HG02678 (cell line): ENCODE data around the gene FAM171A1.
"Not testable (repeated sequence)": the region's sequence is repeated elsewhere in the genome, so short reads cannot be mapped to it uniquely, and the experiment has no call there.

Experiments used
- ATAC-seq: cut with Tn5 transposase; IDR thresholded peaks from one replicate; pipeline ENCODE4 v1.9.1; 2021; ENCODE audit warnings: mild to moderate bottlenecking, moderate library complexity; ENCODE audit not compliant: unreplicated experiment

FAM171A1 gene

DNA sequence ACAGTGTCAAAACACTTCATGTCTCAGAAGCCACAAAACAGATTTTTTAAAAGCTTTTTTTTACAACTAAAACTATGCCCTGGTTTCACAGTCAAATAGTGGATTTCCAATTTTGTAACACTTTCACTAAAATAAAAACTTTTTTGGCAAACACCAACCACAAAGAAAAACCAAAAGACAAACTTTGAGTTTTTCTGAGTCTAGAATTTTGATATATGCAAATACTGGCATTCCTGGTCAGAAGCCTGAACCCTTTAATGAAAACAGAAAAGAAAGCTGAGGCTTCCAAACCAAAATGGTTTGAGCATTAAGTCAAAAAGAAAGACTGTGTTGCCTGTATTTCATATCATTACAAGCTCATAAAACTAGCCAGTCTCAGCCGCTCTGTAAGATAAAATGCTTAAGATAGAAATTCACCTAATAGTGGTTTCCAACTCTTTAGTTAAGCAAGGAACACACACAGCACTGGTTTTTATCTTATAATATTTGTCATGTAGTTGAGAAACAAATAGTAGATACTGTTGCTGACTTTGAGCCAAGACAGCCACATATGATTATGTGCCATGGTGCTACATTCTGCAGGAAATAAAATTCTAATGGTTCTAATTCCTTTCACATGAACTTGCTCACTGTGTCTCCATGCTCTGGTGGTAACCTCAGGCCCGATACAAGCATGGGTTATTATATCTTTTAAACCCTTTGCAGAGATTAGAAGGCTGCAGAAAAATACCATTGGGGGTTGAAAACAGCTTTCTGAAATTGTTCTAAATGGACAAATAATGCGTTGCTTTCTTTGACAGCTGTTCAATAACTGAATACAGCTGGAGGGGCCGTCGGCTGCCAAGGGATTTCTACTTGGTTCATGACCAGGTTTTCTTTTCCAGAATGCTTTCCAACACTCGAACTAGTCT lies 49.4 kb downstream of the FAM171A1 start:
- ATAC-seq = no peak

DNA sequence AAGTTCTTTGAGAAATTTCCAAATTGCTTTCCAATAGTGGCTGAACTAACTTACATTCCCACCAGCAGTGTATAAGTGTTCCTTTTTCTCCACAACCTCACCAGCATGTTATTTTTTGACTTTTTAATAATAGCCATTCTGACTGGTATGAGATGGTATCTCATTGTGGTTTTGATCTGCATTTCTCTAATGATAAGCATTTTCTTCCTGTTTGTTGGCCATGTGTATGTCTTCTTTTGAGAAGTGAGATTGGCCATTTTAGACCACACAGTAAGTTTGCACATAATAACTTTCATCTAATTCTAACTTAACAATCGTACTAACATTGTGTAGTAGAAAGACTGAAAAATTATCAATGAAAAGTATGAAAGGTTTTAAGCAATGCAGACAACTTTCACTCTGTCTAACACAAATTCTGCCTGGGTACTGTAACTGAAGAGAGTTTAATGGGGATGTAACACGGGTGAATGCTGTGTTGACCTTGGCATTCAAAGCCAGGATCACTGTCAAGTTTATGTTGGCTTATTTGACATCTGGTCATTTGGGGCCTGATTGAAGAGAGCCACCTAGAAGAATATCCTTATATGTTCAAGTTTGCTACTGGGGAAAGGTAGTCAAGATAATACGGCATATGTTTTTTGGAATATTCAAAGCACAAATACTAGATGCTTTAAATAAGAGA lies 50.4 kb downstream of the FAM171A1 start:
- ATAC-seq = no peak

- ATAC-seq = no peak
Observed at GRCh38 chr10:15320118-15320517, 51.0 kb downstream of the FAM171A1 start.

DNA sequence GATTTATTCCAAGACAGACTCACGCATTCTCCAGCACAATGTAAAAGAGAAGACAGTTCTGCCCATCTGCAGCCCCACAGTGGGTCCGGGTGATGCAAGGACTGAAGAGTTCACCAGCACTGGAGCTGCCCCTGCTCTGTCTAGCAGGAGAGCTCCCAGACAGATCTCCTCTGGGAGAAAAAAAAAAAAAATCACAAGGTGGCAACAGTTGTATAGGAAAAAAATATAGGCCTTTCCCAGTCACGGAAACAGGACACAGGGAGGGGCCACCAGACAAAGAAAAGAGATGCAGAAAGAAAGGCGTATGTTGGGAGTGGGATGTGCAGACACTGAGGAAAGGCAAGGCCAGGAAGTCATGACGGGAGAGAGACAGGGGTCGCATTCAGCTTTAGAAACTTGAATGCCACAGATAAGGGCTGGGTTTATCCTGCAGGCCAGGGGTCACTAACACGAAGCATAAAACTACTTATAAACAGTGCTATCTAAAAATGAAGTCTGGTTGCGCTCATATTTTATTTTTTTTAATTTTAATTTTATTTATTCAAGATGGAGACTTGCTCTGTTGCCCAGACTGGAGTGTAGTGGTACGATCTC lies 54.1 kb downstream of the FAM171A1 start:
- ATAC-seq = no peak

DNA sequence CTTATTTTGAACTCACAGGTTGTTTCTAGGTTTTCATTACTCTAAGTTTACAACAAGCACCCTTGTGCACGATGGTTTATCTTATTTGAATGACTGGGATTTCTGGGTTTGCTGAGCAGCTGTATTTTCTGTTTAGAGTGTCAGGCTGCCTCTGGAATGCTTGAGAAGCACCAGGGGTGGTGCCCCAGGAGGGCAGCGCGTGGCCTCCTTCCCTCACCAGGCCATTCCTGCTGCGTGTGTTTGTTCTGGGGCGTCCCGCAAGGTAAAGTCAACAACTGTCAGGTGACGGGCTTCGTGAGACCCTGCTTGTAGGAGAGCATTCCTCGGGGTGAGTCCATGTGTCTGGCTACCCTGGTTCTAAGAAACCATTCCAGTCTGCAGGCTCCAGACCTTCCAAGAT lies 54.9 kb downstream of the FAM171A1 start:
- no peak for ATAC-seq

- ATAC-seq = no peak
Observed at GRCh38 chr10:15315286-15315685, 55.8 kb downstream of the FAM171A1 start.

DNA sequence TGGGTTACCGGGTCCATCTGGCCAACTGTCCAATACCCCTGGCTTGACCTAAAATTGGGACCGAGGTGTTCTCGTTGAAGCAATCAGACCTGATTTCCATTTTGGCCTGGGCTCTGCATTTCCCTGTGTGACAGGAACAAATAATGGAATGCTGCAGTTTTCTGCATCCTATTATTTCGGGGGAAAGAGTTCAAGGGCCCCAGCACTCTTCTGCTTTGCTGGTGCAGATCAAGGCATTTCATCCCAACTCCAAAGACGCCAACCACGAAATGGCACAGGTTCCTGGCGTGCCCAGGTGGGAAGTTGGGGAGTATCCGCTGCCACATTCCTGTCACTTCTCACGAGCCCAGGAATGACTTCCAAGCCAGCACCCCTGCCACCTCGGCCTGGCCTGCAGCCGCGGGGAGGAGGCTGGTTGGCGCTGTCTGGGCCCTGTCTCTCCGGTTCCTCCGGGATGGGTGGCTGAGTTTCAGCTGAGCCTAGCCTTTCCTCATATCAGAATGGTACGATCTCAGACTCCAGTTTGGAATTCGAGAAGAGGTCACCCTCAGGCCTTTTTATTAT lies 56.5 kb downstream of the FAM171A1 start:
- ATAC-seq = no peak

DNA sequence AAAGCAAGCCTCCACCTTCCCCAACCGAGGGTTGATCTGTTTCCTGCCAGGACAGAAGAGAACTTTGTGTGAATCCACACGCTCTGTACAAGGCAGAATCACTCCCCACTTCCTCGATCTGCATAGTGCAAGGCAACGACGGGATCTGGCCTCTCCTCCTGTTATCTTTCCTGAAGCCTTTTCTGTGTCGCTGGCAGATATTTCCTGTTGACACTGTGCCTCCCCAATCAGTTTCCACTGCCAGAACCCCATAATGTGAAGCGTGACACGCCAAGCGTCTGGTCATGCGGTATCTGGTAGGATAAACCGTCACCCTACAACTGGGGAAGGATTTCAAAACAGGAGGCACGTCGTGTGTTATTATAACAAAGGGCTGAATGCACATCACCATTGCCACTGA lies 57.2 kb downstream of the FAM171A1 start:
- no peak for ATAC-seq

DNA sequence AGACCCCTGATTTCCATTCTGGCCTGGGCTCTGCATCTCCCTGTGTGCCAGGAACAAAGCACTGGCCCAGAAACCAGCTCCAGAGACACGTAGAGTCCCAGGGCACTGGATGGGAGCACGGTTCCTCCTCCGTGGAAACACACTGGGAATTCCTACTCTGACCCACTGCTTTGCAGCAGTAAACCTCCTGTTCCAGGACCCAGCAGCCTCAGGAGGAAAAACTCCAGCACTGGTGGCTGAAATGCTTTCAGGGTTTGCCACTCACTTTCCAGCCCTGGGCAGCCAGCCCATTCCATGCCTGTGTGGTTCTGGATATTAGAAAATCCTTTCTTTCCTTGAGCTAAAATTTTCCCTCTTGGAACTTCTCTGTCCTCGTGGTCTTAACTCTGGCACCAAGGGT lies 58.0 kb downstream of the FAM171A1 start:
- ATAC-seq = no peak

- ATAC-seq = no peak
Observed at GRCh38 chr10:15311569-15312280, 59.4 kb downstream of the FAM171A1 start.

DNA sequence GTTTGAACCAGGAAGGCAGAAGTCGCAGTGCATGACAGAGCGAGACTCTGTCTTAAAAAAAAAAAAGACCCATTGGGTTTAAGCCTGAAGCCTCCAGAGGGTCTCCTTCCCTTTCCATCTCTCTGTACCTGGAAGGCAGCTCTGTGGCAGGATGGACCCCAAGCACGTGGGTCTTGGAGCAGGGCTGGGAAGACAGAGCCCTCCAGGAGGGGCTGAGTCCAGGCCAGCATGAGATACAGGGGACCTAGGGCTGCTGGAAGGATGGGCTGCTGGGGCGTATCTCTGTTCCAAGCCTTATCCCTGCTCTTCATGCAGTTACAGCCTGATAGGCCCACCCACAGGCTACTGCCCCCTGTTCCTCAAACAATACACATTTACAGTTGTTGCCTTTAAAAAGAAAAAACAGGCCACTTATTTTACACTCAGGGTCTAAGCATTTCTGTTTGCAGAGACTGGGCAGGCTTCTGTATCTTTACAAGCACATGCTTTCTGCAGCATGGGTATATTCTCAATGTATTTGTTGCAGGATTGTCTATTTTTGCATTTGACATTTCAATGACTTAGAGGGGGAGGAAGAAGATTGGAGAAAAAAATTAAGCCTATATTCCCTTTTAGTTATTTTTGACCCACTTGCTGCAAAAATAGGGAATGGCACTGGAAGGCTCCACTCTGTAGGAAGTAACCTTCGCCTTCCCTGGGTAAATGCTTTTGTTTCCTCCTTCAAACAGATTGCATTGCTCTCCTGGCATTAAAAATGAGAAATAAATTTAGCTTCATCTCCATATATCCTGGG lies 60.1 kb downstream of the FAM171A1 start:
- no peak for ATAC-seq

DNA sequence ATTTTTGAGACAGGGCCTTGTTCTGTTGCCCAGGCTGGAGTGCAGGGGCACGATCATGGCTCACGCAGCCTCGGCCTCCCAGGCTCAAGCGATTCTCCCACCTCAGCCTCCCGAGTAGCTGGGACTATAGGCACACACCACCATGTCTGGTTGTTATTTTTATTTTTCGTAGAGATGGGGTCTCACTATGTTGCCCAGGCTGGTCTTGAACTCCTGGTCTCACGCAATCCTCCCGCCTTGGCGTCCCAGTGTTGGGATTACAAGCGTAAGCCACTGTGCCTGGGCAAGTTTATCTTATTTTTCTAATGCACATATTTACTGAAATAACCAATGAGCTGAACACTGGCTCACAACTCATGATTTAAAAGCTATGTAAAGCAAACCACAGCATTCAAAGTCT lies 61.9 kb downstream of the FAM171A1 start:
- ATAC-seq = no peak

- ATAC-seq = no peak
Observed at GRCh38 chr10:15306735-15307280, 64.3 kb downstream of the FAM171A1 start.

- ATAC-seq = no peak
Observed at GRCh38 chr10:15305634-15306033, 65.5 kb downstream of the FAM171A1 start.

- ATAC-seq = no peak
Observed at GRCh38 chr10:15305161-15305560, 65.9 kb downstream of the FAM171A1 start.

DNA sequence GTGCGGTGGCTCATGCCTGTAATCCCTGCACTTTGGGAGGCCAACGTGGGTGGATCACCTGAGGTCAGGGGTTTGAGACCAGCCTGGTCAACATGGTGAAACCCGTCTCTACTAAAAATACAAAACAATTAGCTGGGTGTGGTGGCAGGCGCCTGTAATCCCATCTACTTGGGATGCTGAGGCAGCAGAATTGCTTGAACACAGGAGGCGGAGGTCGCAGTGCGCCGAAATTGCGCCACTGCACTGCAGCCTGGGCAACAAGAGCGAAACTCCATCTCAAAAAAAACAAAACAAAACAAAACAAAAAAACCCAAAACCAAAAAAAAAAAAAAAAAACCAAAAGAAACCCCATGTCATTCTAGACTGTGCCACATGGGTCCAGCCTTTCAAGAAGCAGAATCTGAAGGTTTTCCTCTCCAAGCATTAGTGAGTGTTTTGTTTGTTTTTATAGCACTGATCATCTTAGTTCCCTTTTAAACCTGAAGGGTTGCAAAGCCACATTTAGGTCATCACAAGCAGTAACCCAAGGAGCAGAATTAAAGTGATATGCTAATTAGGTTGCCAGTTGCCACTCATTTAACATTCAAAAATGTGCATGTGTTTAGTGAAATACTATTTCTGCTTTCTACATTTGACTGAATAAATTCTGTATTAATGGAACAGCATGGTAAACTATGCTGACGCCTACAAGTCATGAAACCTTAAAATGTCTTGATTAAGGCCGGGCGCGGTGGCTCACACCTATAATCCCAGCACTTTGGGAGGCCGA lies 68.7 kb downstream of the FAM171A1 start:
- ATAC-seq = not testable (repeated sequence)

DNA sequence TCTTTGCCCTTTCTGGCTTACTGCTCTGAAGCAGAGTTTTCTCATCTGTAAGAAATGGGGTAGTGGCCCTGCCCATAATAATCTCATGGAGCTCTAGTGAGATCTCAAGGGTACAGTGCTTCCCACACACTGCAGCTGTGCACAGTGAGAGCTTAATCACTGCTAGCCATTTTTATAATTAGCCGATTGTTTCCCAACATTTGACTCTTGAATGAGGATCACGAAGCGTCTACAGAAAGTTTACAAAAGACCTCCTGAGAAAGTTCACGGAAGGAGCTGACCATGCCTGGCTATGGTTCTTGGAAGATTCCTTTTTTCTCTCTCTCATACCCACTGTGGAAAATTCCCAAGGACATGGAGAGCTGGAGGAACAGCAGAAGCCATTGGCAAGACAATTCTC lies 70.4 kb downstream of the FAM171A1 start:
- no peak for ATAC-seq

GRCh38 chr10:15300145-15300544 lies 70.9 kb downstream of the FAM171A1 start:
- no peak for ATAC-seq

DNA sequence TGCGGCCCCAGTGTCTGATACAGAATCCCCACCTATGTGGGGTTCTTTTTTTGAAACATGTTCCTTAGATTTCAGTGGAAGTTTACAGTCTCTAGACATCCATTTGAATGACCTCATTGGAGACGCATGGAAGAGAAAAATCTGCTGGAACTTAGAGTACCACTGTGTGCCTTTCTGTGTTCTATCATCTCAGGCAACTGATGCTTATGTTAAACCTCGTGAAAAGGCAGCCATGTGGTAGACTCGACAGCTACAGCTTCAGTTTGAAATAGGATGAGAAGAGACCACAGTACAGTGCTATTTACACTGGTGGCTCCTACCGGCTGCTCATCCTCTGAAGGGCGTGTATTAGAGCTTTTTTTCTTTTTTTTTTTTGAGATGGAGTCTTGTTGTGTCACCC lies 74.4 kb downstream of the FAM171A1 start:
- no peak for ATAC-seq
